Measurements from ENCODE around the gene AP1S2. TPM values are rescaled to one million over a fixed set of nuclear protein-coding genes. Genes with fewer than 3 reads are reported as not detected.
A peak's percentile ranks its signal among the peaks of the same experiment; 100 is the strongest.
"Not testable (repeated sequence)": the region's sequence is repeated elsewhere in the genome, so short reads cannot be mapped to it uniquely, and the experiment has no call there.

Gene AP1S2
- total RNA-seq, 1 donor from 2014 or later: 86.8 TPM

- peak; percentile 46 for DNase-seq
These were observed 445 bp downstream of the AP1S2 start for GRCh38 chrX:15854080-15854655.

- peak; percentile 14 for DNase-seq
These were observed 980 bp downstream of the AP1S2 start for GRCh38 chrX:15853586-15854079.

GRCh38 chrX:15849555-15849954, 5.1 kb downstream of the AP1S2 start:
- DNase-seq: peak; percentile 7

GRCh38 chrX:15848576-15848975, 6.0 kb downstream of the AP1S2 start:
- no peak for DNase-seq

- DNase-seq: no peak
These were observed 10.7 kb downstream of the AP1S2 start for GRCh38 chrX:15843960-15844359.

- no peak for DNase-seq
These were observed 12.6 kb downstream of the AP1S2 start for GRCh38 chrX:15841853-15842516.

- DNase-seq: no peak
These were observed 16.6 kb downstream of the AP1S2 start for GRCh38 chrX:15838017-15838416.

GRCh38 chrX:15834827-15835595, 19.6 kb downstream of the AP1S2 start:
- no peak for DNase-seq

GRCh38 chrX:15834053-15834452, 20.6 kb downstream of the AP1S2 start:
- DNase-seq: no peak

- not testable (repeated sequence) for DNase-seq
These were observed 23.3 kb downstream of the AP1S2 start for GRCh38 chrX:15831347-15831746.

GRCh38 chrX:15829217-15829616, 25.4 kb downstream of the AP1S2 start:
- no peak for DNase-seq

GRCh38 chrX:15825936-15826335, 28.7 kb downstream of the AP1S2 start:
- DNase-seq: no peak

GRCh38 chrX:15822922-15823321, 31.7 kb downstream of the AP1S2 start:
- no peak for DNase-seq

GRCh38 chrX:15820106-15821073, 34.2 kb downstream of the AP1S2 start:
- peak; percentile 45 for DNase-seq

- no peak for DNase-seq
These were observed 37.7 kb downstream of the AP1S2 start for GRCh38 chrX:15816886-15817285.

GRCh38 chrX:15816438-15816809, 38.2 kb downstream of the AP1S2 start:
- no peak for DNase-seq

GRCh38 chrX:15815779-15816437, 38.7 kb downstream of the AP1S2 start:
- DNase-seq: peak; percentile 19

GRCh38 chrX:15814771-15815365, 39.7 kb downstream of the AP1S2 start:
- no peak for DNase-seq

- DNase-seq: no peak
These were observed 41.2 kb downstream of the AP1S2 start for GRCh38 chrX:15813416-15813815.

- no peak for DNase-seq
These were observed 42.2 kb downstream of the AP1S2 start for GRCh38 chrX:15812192-15812938.
